GM19238 (cell line): ENCODE results near the gene NDUFA6.
"Not testable (repeated sequence)": the region's sequence is repeated elsewhere in the genome, so short reads cannot be mapped to it uniquely, and the experiment has no call there.

Experiments
- DNase-seq: peaks from one replicate; pipeline ENCODE4 v3.0.0; 2011; ENCODE audit warnings: low spot score; ENCODE audit not compliant: insufficient read length

The NDUFA6 gene

DNA sequence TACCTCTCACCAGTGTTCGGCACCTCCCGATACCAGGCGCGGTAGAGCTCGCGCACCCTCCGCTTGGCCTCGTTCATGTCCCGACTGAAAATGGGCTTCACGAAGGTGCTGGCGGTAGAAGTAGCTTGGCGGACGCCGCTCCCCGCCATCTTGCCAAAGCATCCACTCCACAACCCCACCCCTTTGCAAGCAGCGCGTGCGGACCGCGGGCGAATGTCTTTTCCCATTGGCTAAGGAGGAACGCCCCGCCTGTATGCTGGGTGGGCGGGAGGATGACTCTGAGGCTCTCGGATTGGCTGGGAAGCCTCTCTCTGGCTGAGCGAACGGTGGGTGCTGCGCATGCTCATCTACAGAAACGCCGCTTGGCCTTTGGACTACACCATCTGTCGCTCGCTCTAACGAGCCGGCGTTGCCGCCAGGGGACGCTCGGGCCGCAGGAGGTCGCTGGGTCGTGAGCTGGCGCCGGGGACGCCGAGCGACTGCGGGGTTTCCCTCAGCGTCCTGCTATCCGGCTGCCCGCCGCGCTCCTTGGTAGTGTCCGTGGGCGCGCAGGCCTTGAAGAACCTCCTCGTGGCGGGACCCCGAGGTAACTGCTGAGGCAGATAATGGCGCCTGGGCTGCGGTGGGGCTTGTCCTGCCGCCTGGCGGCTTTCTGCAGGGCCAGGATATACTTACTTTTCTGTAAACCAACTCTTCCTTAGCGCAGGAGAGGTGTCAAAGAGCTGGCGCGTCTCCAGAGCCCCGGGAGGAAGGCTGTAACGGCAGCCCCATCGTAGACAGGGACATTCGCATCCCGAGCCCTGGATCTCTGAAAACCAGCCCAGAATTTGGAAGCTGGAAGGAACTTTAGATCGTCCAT is at the start of gene NDUFA6:
Gene NDUFA6 (minus strand): TSS at position 177 of the 859 bp plus-strand sequence. CDS start 28 bp downstream, at position 149.
- DNase-seq = peak; percentile 94

DNA sequence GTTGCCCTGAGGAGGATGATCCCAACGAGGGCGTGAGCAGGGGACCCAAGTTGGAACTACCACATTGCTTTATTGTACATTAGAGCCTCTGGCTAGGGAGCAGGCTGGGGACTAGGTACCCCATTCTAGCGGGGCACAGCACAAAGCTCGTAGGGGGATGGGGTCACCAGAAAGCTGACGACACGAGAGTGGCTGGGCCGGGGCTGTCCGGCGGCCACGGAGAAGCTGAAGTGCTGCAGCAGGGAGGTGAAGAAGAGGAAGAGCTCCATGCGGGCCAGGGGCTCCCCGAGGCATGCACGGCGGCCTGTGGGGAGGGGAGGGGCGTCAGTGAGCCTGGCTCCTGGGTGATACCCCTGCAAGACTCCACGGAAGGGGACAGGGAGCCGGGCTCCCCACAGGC is 49.6 kb upstream of the NDUFA6 start:
- not testable (repeated sequence) for DNase-seq

DNA sequence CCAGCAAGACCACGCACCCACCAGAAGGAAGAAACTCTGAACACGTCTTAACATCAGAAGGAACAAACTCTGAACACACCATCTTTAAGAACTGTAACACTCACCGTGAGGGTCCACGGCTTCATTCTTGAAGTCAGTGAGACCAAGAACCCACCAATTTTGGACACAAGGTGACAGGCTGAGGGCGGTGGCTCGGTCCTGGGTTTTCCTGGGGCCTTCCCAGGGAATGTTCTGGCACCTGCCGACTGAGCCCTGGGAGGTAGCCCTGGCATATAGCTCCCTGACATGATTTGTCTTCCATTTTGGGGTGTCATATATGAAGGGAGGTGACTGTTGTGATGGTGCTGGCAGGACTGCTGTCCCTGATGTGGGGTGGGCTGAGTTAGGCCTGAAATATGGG is 48.9 kb upstream of the NDUFA6 start:
- not testable (repeated sequence) for DNase-seq

DNA sequence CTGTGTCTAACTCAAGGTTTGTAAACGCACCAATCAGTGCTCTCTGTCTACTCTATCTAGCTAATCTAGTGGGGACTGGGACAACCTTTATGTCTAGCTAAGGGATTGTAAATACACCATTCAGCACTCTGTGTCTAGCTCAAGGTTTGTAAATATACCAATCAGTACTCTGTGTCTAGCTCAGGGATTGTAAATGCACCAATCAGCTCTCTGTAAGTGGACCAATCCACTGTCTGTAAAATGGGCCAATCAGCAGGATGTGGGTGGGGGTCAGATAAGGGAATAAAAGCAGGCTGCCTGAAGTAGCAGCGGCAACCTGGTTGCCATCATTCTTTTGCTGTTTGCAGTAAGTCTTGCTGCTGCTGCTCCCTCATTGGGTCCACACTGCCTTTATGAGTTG is 48.4 kb upstream of the NDUFA6 start:
- DNase-seq = no peak

DNA sequence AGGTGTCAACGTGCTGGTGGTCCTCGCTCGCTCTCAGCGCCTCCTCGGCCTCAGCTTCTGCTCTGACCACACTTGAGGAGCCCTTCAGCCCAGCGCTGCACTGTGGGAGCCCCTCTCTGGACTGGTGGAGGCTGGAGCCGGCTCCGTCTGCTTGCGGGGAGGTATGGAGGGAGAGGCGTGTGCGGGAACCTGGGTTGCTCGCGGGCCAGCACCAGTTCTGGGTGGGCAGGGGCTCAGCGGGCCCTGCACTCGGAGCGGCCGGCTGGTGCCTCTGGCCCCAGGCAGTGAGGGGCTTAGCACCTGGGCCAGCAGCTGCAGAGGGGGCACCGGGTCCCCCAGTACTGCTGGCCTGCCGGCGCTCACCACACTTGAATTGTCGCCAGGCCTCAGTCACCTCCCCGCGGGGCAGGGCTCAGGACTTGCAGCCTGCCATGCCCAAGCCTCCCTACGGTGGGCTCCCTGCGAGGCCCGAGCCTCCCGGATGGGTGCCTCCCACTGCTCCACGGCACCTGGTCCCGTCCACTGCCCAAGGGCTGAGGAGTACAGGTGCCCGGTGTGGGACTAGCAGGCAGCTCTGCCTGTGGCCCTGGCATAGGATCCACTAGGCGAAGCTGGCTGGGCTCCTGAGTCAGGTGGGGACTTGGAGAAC is 47.7 kb upstream of the NDUFA6 start:
- no peak for DNase-seq

DNA sequence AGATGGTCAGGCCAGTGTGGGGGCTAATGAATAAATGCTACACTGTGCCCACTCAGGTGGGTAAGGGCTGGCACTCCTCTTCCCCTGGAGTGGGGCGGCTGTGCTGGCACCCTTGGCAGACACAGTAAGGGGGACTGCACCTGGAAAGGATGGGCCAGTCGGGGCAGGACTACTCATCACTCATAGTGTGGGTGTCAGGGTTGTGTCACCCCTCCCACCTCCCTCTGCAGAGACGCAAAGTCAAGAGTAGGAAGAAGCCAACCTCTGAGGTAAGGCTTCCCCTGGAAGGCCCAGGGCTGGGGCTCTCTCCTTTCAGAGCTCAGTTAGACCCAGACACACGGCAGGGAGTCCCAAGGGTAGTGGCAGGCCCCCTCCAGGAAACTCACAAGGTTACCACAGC is 45.1 kb upstream of the NDUFA6 start:
- DNase-seq = not testable (repeated sequence)

DNA sequence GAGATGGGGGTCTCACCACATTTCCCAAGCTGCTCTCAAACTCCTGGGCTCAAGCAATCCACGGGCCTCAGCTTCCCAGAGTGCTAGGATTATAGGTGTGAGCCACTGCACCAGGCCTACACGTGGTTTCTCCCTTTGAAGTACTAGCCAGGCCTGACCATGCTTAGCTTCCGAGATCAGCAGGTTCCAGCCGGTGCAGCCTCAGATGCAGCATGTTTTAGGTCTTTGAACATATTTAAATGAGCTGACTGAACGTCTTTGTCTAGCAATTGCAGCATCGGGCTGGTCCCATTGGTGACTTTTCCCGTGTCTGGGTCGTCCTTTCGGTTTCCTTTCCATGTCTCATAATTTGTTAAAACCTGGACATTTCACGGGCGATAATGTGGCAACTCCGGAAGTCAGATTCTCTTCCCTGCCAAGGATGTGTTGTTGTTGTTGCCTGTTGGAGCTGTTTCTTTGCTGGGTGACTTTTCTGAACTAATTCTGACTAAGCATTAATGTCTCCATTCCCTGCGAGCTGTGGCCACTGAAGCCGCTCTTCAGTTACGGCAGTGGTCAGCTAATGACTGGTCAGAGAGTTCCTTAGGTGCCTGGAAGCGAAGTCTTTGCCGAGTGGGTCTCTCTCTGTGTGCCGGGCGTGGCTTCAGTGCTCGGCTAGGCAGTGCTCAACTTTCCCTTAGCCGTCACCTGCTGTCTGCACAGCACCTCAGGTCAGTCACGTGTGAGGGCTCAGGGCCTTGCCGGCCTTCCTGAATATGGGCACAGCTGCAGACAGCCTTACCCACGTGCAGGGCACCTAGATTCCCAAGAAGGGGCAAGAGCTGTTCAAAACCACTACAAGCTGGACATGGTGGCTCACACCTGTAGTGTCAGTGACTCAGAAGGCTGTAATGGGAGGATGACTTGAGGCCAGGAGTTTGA is 43.8 kb upstream of the NDUFA6 start:
- no peak for DNase-seq

DNA sequence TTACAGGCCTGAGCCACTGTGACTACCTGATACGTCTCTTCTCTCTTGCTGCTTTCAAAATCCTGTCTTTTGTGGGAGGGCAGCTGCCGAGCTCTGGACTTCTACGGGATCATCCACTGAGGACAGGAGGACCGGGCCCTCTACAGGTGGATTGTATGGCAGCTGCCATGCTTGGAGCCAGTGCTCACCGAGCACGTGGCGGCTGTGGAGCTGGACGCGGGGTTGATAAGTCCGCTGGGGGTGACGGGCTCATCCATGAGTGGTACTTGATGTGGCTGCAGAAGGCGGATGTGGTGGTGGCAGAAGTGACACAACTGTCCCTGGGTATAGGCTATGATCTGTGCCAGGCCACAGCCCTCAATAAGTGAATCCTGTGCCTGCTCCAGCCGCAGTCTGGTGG is 41.9 kb upstream of the NDUFA6 start:
- DNase-seq = no peak

DNA sequence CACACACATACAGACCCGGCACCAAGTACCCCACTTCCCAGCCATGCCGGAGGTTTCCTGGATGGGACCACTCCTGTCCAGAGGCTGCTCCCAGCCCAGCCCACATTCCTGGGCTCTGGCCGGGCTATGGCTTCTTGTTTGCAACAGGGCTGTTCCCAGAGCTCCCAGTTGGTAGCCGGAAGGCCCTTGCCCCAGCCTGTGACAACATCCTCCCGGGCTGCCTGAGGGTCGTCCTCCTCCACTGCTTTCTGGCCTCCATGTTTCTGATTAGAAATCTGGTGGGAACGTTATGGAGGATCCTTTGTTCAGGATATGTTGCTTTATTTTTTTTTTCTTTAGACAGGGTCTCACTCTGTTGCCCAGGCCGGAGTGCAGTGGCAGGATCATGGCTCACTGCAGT is 41.0 kb upstream of the NDUFA6 start:
- DNase-seq = no peak

DNA sequence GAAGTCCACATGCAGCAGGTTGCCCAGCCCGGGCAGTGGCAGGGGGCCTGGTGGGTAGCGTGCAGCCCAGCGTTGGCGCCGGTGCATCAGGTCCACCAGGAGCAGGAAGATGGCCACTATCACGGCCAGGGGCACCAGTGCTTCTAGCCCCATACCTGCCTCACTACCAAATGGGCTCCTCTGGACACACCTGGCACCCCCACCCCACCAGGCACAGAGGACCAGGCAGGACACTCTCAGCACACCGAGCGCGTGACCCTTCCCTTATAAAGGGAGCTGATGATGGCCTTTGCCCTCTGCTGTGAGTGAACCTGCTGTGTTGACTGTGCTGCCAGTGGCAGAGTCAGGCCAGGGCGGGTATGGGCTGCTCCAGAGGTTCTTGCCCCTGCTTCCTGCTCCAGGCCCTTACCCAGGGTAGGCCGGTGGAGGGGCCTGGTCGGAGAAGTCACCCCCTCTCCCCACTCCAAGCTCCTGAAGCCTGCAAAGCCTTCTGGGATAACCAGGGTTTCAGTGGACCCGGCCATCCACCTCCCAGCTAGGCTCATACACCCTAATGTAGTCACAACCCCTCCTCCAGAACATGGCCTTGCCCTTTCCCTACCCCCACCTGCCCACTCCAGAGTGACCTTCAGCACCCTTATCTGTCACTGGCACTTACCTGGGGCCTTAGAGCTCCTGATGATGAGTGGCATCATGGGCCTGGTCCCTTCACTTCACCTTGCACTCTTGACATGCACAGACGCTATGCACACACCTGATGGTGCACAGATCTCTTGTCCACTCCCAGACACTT is 40.3 kb upstream of the NDUFA6 start, which contains the start of gene CYP2D6:
Gene CYP2D6 (minus strand): TSS at position 172 of the 793 bp plus-strand sequence. CDS start 19 bp downstream, at position 153.
- DNase-seq = not testable (repeated sequence)

DNA sequence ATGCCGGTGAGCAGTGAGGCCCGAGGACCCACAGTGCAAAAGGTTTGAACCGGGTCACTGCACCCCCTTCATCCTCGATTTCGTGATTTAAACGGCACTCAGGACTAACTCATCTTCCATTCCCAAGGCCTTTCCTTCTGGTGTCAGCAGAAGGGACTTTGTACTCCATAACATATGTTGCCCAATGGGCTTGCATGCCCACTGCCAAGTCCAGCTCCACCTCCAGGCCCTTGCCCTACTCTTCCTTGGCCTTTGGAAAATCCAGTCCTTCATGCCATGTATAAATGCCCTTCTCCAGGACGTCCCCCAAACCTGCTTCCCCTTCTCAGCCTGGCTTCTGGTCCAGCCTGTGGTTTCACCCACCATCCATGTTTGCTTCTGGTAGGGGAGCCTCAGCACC is 39.6 kb upstream of the NDUFA6 start:
- DNase-seq = not testable (repeated sequence)

DNA sequence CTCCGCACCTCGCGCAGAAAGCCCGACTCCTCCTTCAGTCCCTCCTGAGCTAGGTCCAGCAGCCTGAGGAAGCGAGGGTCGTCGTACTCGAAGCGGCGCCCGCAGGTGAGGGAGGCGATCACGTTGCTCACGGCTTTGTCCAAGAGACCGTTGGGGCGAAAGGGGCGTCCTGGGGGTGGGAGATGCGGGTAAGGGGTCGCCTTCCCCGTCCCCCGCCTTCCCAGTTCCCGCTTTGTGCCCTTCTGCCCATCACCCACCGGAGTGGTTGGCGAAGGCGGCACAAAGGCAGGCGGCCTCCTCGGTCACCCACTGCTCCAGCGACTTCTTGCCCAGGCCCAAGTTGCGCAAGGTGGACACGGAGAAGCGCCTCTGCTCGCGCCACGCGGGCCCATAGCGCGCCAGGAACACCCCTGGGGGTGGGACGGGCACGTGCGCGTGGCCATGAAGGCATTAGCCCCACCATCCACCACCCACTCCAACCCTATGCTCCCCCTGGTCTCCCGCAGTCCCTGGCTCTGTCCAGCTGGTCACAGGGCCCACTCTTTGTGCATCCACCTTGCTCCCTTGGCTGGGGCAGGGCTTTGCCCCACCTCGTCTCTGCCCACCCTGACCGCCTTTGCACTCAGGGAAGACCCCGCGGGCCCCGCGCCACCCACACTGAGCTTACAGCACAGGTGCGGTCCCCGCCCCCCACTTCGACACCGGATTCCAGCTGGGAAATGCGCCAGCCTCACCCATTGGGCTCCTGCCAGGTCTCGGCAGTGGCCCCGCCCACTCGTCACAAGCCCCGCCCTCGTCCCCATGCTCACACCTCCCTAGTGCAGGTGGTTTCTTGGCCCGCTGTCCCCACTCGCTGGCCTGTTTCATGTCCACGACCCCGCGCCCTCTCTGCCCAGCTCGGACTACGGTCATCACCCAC is 38.5 kb upstream of the NDUFA6 start:
- DNase-seq = not testable (repeated sequence)

DNA sequence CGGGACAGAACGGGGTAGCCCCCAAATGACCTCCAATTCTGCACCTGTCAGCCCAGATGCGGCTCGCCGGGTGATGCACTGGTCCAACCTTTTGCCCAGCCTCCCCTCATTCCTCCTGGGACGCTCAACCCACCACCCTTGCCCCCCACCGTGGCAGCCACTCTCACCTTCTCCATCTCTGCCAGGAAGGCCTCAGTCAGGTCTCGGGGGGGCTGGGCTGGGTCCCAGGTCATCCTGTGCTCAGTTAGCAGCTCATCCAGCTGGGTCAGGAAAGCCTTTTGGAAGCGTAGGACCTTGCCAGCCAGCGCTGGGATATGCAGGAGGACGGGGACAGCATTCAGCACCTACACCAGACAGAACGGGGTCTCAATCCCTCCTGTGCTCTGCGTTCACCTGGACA is 37.4 kb upstream of the NDUFA6 start:
- DNase-seq = not testable (repeated sequence)

DNA sequence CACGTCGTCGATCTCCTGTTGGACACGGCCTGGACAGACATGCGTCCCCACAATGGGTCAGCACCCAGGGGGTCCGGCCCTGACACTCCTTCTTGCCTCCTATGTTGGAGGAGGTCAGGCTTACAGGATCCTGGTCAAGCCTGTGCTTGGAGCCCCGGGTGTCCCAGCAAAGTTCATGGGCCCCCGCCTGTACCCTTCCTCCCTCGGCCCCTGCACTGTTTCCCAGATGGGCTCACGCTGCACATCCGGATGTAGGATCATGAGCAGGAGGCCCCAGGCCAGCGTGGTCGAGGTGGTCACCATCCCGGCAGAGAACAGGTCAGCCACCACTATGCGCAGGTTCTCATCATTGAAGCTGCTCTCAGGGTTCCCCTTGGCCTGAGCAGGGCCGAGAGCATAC is 37.0 kb upstream of the NDUFA6 start:
- DNase-seq = no peak

DNA sequence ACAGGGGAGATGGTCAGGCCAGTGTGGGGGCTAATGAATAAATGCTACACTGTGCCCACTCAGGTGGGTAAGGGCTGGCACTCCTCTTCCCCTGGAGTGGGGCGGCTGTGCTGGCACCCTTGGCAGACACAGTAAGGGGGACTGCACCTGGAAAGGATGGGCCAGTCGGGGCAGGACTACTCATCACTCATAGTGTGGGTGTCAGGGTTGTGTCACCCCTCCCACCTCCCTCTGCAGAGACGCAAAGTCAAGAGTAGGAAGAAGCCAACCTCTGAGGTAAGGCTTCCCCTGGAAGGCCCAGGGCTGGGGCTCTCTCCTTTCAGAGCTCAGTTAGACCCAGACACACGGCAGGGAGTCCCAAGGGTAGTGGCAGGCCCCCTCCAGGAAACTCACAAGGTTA is 33.0 kb upstream of the NDUFA6 start:
- DNase-seq = not testable (repeated sequence)

DNA sequence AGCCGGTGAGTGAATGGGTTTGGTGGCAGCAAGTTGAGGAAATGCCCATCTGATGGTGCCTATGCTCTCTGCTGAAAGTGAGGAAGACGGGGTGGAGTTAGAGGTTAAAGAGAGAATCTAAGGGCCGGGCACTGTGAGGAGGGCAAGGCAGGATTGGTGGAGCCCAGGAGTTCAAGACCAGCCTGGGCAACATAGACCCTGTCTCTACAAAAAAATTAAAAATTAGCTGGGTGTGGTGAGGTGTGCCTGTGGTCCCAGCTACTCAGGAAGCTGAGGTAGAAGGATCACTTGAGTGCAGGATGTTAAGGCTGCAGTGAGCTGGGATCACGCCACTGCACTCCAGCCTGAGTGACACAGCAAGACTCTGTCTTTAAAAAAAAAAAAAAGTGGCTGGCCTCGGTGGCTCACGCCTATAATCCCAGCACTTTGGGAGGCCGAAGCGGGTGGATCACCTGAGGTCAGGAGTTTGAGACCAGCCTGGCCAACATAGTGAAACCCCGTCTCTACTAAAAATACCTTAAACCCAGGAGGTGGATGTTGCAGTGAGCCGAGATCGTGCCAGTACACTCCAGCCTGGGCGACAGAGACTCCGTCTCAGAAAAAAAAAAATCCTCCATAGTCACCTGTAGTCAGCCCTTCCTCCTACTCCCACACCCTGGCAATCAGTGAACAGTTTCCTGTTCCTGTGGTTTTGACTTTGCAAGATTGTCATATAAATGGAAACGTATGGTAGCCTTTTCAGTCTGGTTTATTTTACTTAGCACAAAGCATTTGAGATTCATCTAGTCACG is 29.9 kb upstream of the NDUFA6 start:
- peak; percentile 41 for DNase-seq

DNA sequence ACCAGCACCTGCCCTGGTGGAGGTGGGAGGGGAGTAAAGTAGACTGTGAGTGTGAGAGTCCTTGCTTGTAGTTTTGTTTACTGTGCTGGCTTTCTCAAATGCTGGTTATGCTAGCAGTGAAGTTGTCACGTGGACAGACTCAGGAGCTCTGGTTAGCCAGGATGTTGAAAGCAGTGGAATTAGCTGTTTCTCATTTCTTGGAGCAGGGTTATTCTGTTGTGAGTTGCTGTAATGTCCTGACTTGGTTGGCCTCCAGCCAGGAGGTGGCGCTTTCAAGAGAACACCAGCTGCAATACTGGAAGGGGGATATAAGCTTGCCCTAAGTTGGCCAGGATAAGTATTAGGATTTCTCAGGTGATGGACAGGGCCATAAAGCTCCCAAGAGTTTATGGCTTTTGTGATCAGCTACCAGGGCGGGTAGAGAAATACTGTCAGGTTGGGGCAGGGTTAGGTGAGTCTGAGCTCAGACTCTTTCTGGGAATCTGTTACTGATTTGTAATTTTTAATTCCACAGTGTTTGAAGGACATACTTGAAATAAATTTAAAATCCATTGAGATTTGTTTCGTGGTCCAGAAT is 26.4 kb upstream of the NDUFA6 start:
- no peak for DNase-seq

DNA sequence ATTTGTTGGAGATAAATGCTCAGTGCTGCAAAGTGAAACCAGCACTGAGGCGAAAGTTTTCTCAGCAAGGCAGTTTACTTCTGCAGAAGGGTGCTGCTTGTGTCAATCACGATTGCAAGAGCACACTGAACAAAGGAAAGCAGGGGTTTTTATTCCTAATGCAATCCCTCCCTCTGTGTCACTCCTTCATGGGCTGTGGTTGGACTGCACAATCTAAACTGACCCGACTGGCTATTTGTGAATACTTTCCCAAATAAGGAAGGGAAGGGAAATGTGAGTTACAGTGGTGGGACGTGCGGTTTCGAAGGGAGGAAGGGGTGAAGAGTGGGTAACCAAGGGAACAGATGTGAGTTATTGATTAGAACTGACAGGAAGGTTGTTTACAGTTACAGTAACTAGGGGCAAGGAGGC is 24.9 kb upstream of the NDUFA6 start:
- not testable (repeated sequence) for DNase-seq
